Middle frontal gyrus (tissue), 1 donor: Measurements from ENCODE around the gene TMPRSS6.
"Not testable (repeated sequence)": the region's sequence is repeated elsewhere in the genome, so short reads cannot be mapped to it uniquely, and the experiment has no call there.

Source experiments
- DNase-seq: peaks from one replicate; pipeline ENCODE4 v3.0.0-alpha.2; 2015; ENCODE audit warnings: low spot score; ENCODE audit errors: extremely low spot score

TMPRSS6 gene

DNA sequence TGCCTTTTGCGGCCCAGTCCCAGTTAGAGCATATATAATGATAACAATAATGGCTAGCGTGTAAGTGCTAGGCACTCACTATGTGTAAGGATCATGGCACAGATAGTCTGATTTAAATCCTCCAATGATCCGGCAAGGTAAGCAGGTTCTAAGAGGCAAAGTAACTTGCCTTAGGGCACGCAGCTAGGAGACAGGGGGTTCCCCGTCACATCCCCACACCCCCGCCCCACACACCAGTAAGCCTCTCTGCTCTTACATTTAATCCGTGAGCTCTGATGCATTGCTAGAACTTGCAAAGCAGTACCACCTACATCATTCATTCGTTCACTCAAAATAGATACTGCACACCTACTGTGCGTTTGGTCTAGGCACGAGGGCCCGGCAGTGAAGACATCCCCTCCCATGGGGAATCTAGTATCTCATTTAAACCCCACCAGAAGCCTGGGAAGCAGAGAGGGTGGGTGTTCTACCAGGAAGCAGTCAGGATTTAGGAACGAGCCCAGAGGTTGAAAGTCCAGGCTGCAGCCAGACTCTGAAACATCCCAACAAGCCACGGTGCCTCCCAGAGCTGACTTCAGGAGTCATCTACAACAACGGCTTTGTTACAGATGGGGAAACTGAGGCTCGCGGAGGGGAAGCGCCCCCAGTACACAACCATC lies 20.6 kb downstream of the TMPRSS6 start:
- no peak for DNase-seq

DNA sequence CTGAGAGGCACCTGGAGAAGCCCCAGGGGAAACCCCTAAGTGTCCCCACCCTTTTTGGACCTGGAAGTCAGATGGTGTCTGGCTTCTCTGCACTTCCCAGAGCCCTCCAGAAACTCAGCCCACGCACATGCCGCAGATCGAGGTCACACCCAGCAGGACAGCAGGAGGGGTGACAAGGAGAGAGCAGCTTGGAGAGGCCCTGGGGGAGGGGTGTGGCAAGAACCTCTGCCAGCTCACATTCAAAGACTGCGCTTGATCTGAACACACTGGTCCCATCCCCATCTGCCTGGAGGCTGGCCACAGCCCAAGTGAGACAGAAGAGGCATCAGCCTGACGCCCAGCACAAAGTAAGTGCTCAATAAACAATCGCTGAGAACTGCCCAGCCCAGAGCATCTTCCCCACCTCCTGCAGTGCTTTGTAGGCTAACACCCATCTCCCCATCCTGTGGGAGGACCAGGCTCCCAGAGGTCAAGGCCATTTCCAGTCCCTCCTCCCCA lies 21.4 kb downstream of the TMPRSS6 start:
- DNase-seq: no peak

DNA sequence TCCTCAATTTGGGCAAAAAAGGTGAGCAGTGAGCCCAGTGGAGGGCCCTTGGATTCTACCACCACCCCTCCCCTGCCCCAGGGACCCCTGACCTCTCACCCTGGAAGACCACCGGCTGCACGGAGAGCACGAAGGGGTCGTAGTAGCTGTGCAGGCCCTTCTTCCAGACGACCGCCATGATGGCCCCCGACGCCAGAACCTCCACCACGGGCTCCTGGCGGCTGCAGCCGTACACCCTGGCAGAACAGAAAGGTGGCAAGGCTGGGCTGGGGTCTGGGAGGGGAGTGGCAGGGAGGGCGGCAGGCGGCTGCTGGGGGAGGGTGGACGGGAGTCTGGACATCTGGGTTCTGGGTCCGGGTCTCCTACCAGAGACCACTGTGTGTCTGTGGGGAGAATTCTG lies 23.3 kb downstream of the TMPRSS6 start:
- no peak for DNase-seq

DNA sequence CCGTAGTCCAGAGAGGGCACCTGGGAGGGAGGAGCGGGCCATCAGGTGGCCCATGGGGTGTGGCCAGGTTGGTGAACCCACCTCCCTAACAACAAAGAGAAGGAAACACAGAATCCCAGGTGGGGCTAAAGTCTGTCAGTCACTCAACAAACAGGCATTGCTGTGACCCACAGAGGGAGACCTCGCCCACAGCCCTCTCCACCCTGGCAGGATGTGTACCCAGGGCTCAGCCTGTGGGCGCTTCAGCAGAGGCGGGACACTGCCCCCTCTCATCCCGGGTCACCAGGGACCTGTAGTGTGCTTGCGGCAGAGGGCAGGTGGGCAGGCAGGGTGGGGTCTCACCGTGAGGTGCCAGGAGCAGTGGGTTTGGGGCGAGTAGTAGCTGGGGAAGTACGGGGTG lies 25.1 kb downstream of the TMPRSS6 start:
- DNase-seq: no peak

DNA sequence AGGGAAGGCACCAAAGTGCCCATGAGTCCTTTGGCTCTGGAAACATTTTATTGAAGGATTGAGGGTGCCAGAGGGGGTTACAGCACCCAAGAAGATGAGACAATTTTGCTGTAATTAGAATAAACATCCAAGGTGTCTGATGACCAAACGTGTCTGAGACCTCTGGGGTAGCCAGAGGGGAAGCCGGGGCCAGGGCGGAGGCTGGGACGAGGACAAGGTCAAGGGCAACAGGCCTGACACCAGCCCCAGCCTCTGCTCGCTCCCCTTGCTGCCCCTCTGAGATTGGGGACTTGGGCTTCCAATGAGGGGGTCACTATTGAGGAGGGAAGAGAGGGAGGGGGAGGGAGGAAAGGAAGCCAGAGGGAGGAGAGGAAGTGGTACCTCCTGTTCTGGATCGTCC lies 25.6 kb downstream of the TMPRSS6 start:
- DNase-seq: no peak

DNA sequence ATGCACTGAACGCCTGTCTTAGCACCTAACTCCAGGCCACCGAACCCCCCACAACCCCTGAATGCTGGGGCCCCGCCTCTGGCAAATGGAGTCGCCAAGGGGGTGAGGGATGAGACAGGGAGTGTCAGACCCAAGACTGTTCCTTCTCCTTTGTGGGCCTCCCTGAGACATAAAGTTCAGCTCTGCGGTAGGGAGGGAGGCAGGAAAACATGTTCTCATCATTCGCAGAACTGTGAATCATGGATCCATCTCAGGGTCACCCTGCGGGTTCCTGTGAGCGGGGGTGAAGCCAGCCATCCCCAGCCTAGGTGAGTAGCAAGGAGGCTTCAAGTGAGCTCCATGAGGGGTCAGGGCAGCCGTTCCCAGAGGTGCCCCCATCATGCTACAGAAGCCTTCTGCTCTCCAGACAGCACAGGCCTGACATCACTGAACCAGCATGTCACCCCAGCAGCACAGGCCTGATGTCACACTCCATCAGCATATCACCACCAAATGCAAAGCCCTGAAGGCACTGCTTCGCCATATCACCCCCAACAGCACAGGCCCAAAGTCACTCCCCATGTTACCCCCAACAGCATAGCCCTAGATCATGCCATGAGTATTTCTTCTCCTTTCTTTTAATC lies 27.2 kb downstream of the TMPRSS6 start:
- no peak for DNase-seq

DNA sequence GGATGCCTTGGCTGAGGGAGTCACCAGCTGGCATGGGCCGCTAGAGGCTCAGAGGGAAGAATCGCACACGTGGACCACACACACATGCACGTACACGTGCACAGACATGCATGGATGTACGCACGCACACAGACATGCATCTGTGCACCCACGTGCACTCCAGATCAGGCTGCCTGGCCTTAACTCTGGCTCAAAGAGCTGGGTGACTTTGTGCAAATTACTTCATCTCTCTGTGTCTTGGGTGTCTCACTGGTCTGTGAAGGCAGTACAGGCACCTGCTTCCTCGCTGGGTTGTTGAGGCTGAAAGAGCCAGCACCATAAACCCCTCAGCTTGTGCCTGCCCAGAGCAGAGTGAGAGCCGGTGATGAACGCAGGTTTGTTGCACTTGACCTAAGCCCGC lies 28.7 kb downstream of the TMPRSS6 start:
- DNase-seq: no peak

GRCh38 chr22:37080438-37080837 lies 29.1 kb downstream of the TMPRSS6 start:
- DNase-seq: no peak

DNA sequence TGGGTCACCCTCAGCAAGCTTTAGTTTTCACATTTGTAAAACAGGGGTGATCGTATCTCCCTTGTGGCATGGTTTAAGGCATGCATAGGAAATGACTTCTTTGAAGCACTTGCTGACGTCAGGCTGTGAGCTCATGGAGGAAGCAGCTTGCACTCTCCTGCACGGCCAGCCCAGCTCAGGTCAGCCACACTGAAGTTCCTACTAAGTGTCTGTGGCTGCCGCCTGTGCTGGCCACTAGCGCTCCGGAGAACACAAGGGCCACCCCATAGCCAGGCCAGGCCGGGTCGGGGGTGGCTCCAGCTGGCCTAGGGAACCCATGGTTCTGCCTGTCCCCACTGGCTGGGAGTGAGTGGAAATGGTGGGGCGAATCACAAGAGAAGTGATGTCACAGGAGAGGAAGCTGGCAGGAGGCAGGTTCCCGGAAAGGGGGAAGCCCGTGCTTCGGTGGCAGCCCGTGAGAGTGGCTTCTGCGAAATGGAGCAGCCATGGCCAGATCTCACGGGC lies 29.8 kb downstream of the TMPRSS6 start:
- no peak for DNase-seq

DNA sequence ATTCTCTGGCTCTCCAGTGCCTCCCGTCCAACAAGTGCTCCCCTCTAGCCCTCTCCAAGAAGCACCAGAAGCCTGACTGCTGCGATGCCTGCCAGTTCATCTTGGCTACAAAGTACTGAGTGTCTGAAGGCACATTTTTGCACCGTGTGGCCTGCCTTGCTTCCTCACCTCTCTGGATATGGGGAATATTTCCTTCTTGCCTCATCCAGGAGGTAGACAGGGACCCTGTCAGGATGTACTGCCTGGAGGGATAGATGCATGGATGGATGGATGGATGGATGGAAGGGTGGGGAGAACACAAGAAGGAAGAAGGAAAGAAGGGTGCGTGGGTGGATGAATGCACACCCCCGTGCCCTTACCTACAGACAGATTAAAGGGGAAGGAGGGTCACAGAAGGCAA lies 30.4 kb downstream of the TMPRSS6 start:
- no peak for DNase-seq

GRCh38 chr22:37077802-37078448 lies 31.6 kb downstream of the TMPRSS6 start:
- DNase-seq: no peak

- DNase-seq: no peak
Observed at GRCh38 chr22:37075822-37076433, 33.6 kb downstream of the TMPRSS6 start.

DNA sequence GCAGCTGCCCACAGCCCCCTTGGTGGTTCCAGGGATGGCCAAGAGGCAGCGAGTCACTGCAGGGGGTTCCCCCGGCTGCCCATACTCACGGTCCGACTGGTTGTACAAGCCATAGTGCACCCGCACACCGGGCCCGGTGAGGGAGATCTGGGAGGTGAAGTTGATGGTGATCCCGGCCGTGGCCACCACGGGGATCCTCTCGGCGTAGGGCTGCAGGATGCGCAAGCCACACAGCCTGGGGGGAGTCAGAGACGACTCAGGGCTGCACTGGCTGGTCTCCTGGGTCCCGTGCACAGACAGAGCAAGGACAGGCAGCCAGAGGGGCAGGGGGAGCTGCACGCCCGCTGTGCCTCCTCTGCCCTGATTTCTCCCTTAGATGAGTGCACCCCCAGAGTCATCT lies 34.5 kb downstream of the TMPRSS6 start:
- no peak for DNase-seq

DNA sequence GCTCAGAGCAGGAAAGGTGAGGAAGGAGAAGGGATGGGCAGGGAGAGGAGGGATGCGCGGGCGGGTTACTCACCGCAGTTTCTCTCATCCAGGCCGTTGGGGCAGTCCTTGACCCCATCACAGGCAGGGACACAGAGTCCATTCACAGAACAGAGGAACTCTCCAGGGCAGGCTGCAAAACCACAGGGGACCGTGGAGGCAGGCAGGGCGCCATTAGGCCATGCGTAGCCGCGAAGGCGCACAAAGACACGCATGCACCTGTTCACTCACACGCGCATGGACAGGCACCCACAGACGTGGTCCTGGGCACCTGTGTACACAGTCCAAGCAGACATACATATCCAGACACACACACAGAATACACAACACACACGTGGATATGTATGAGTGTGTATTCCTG lies 35.0 kb downstream of the TMPRSS6 start:
- DNase-seq: no peak

- no peak for DNase-seq
Observed at GRCh38 chr22:37072673-37073072, 36.8 kb downstream of the TMPRSS6 start.

DNA sequence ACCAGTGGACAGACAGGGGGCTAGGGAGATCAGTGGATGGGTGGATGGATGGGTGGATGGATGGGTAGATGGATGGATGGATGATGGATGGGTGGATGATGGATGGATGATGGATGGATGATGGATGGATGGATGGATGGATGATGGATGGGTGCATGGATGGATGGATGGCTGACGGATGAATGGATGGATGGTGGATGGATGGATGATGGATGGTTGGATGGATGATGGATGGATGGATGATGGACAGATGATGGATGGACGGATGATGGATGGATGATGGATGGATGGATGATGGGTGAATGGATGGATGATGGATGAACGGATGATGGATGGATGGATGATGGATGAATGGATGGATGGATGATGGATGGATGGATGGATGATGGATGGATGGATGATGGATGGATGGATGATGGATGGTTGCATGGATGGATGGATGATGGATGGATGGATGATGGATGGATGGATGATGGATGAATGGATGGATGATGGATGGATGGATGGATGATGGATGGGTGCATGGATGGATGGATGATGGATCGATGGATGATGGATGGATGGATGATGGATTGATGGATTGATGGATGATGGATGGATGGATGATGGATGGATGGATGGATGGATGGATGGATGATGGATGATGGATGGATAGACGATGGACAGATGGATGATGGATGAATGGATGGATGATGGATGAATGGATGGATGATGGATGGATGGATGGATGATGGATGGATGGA lies 37.5 kb downstream of the TMPRSS6 start:
- DNase-seq: not testable (repeated sequence)

DNA sequence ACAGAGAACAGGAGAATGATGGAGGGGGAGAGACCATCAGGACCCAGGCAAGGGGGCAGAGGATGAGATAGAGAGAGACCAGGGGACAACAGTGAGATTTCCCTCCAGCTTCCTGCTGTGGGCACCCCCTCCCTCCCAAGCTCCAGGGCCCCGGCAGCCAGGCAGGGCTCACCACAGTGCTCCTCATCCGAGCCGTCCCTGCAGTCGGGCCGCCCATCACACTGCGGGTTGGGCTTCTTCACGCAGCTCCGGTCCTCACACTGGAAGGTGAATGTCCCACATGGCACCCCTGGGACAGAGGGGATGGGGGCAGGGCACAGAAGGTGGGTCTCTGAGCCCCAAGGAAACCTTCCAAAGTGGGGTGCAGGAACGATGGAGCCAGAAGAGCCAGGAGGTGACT lies 38.8 kb downstream of the TMPRSS6 start:
- no peak for DNase-seq

- no peak for DNase-seq
Observed at GRCh38 chr22:37070334-37070733, 39.2 kb downstream of the TMPRSS6 start.

DNA sequence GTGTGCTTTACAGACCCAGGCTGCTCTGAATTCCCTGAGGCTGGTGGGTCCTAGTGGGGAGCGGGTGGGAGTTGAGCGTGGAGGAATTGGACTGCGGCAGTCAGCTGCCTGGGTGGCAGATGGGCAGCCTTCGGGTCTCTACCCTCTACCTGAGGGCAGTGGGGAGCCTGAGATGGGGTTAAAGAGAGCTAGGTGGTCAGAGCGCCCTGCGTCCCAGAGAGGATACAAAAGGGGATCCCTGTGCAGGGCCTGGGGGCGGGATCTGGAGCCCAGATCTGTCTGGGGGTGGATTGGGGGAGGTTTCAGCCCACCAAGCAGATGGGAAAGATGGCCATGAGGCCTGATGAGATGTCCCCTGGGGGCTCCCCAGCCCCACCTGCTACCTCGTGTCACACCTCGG lies 39.8 kb downstream of the TMPRSS6 start:
- DNase-seq: no peak

DNA sequence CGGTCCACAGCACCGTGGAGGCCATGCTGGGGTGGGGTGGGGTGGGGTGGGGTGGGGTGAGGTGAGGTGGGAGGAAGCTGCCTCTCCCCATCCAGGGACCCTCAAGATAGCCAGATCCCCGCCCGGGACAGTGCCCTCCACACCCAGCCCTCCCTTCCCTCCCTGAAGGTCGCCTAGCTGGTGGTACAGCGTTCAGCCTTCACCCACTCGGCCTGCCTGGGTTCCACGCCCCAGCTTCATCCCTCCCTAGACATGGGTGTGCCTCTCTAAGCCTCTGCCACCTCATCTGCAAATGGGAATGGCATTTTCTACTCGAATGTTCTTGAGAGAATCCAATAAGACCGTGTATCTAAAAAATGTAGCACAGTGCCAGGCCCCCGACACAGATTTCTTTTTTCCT lies 40.2 kb downstream of the TMPRSS6 start:
- no peak for DNase-seq

GRCh38 chr22:37068859-37069258 lies 40.7 kb downstream of the TMPRSS6 start:
- DNase-seq: no peak
